ENCODE results near the gene BAZ1A.

- TF ChIP-seq CTCF (IDR thresholded peaks at IDR 0.05) (no peak), POLR2A (IDR thresholded peaks at IDR 0.05) (no peak), POLR2AphosphoS5 (IDR thresholded peaks at IDR 0.05) (no peak)
Measured at GRCh38 chr14:34707722-34708121, 167.4 kb downstream of the BAZ1A start.

Data from prostate gland (tissue), 2 donors.